SK-N-SH treated with all-trans-retinoic acid at 6 μM for 48 hours (cell line): ENCODE measurements around the gene RRAGB.

ENCODE experiments used
- ATAC-seq: fragments of 200-7000 bp; cut with Tn5 transposase; 3 replicates; pipeline ENCODE4 v1.9.1; 2020; ENCODE audit warnings: mild to moderate bottlenecking, moderate library complexity
- ARNTL ChIP-seq: fragments of 450-650 bp; formaldehyde crosslinking; IDR thresholded peaks from 2 replicates; pipeline ENCODE4 v1.5.0; 2020; ENCODE audit warnings: low read depth, mild to moderate bottlenecking, moderate library complexity, borderline replicate concordance
- CREB5 ChIP-seq: fragments of 250-450 bp; sonication (Bioruptor Pico); IDR thresholded peaks from 2 replicates; pipeline ENCODE4 v1.5.1; 2020; ENCODE audit warnings: low read depth, mild to moderate bottlenecking, moderate library complexity
- CSDC2 ChIP-seq: fragments of 250-450 bp; sonication (Bioruptor Pico); IDR thresholded peaks from 2 replicates; pipeline ENCODE4 v1.5.0; 2020; ENCODE audit warnings: mild to moderate bottlenecking, moderate library complexity
- ESRRG ChIP-seq: fragments of 250-450 bp; sonication (Bioruptor Pico); IDR thresholded peaks from 2 replicates; pipeline ENCODE4 v1.6.1; 2021; ENCODE audit warnings: mild to moderate bottlenecking
- GLIS3 ChIP-seq: fragments of 250-450 bp; sonication (Bioruptor Pico); IDR thresholded peaks from 2 replicates; pipeline ENCODE4 v1.5.0; 2020; ENCODE audit warnings: mild to moderate bottlenecking, moderate library complexity
- ISL1 ChIP-seq: fragments of 250-450 bp; sonication (Bioruptor Pico); IDR thresholded peaks from 2 replicates; pipeline ENCODE4 v2.1.2; 2022; ENCODE audit warnings: mild to moderate bottlenecking, moderate library complexity
- OSR1 ChIP-seq: fragments of 250-450 bp; sonication (Bioruptor Pico); IDR thresholded peaks from 2 replicates; pipeline ENCODE4 v1.8.0; 2022; ENCODE audit warnings: moderate library complexity, mild to moderate bottlenecking, inconsistent platforms
- PATZ1 ChIP-seq: fragments of 250-450 bp; sonication (Bioruptor Pico); IDR thresholded peaks from 2 replicates; pipeline ENCODE4 v1.8.0; 2020; ENCODE audit warnings: mild to moderate bottlenecking, moderate library complexity, borderline replicate concordance
- POU6F1 ChIP-seq: fragments of 250-450 bp; sonication (Bioruptor Pico); IDR thresholded peaks from 2 replicates; pipeline ENCODE4 v1.8.0; 2021; ENCODE audit warnings: low read depth, mild to moderate bottlenecking, moderate library complexity, borderline replicate concordance
- PPARA ChIP-seq: fragments of 250-450 bp; sonication (Bioruptor Pico); IDR thresholded peaks from 2 replicates; pipeline ENCODE4 v1.5.0; 2020; ENCODE audit warnings: mild to moderate bottlenecking, borderline replicate concordance
- RARB ChIP-seq: fragments of 250-450 bp; sonication (Bioruptor Pico); IDR thresholded peaks from 2 replicates; pipeline ENCODE4 v1.8.0; 2021; ENCODE audit warnings: mild to moderate bottlenecking, moderate library complexity
- SNAI2 ChIP-seq: fragments of 250-450 bp; sonication (Bioruptor Pico); IDR thresholded peaks from 2 replicates; pipeline ENCODE4 v1.5.0; 2020; ENCODE audit warnings: mild to moderate bottlenecking, moderate library complexity
- TCF4 ChIP-seq: fragments of 250-450 bp; sonication (Bioruptor Pico); IDR thresholded peaks from 2 replicates; pipeline ENCODE4 v1.8.0; 2021; ENCODE audit warnings: mild to moderate bottlenecking, moderate library complexity, borderline replicate concordance
- TOX ChIP-seq: fragments of 250-450 bp; sonication (Bioruptor Pico); IDR thresholded peaks from 2 replicates; pipeline ENCODE4 v1.8.0; 2021; ENCODE audit warnings: mild to moderate bottlenecking, moderate library complexity, borderline replicate concordance
- ZC3H10 ChIP-seq: fragments of 250-450 bp; sonication (Bioruptor Pico); IDR thresholded peaks from 2 replicates; pipeline ENCODE4 v1.5.1; 2021; ENCODE audit warnings: mild to moderate bottlenecking, moderate library complexity
- ZFP3 ChIP-seq: fragments of 250-450 bp; sonication (Bioruptor Pico); IDR thresholded peaks from 2 replicates; pipeline ENCODE4 v1.5.0; 2020; ENCODE audit warnings: mild to moderate bottlenecking, moderate library complexity
- ZFP30 ChIP-seq: fragments of 450-650 bp; formaldehyde crosslinking; IDR thresholded peaks from 2 replicates; pipeline ENCODE4 v1.5.0; 2022; ENCODE audit warnings: mild to moderate bottlenecking, moderate library complexity
- ZNF565 ChIP-seq: fragments of 450-650 bp; formaldehyde crosslinking; conservative IDR thresholded peaks from 2 replicates; pipeline ENCODE4 v1.5.0; 2020; ENCODE audit warnings: low read depth, mild to moderate bottlenecking, moderate library complexity
- ZNF70 ChIP-seq: fragments of 450-650 bp; formaldehyde crosslinking; IDR thresholded peaks from 2 replicates; pipeline ENCODE4 v1.5.0; 2020; ENCODE audit warnings: mild to moderate bottlenecking, moderate library complexity
- ZNF8 ChIP-seq: fragments of 450-650 bp; formaldehyde crosslinking; IDR thresholded peaks from 2 replicates; pipeline ENCODE4 v1.5.0; 2020; ENCODE audit warnings: mild to moderate bottlenecking, moderate library complexity
- TF ChIP-seq, protein P1 (sequence below): fragments of 250-450 bp; sonication (Bioruptor Pico); IDR thresholded peaks from 2 replicates; pipeline ENCODE4 v1.5.1; 2021; ENCODE audit warnings: mild to moderate bottlenecking, moderate library complexity
- TF ChIP-seq, protein P2 (sequence below): fragments of 250-450 bp; sonication (Bioruptor Pico); IDR thresholded peaks from 2 replicates; pipeline ENCODE4 v1.5.0; 2020; ENCODE audit warnings: mild to moderate bottlenecking, moderate library complexity

RRAGB gene

DNA sequence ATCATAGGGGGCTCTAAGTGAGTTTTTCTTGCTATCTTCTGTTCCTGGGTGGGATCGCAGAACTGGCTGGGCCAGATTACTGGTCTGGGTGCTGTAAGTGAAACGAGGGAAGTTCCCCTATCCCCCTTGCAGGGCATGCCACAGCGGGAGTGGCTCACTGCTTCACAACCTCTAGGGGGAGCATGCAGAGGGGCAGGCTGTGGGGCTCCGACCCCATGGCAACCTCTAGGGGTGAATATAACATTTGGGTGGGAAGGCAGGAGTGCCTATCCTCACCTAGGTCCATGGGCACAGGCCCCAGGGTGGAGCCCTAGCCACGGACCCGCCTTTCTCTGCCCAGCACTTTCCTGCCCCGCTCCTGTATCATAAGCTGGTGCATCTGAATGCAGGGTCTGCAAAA lies 1.7 kb upstream of the RRAGB start:
- ATAC-seq: no peak

GRCh38 chrX:55716937-55717336 lies 612 bp upstream of the RRAGB start:
- no peak for ATAC-seq
- no peak for TF ChIP-seq POU6F1 (CRISPR knock-in tag)
- TF ChIP-seq ZFP30 (CRISPR knock-in tag): no peak
- TF ChIP-seq OSR1 (CRISPR knock-in tag): no peak
- TF ChIP-seq ZNF8 (CRISPR knock-in tag): no peak
- TF ChIP-seq ZNF70 (CRISPR knock-in tag): no peak

More for the DNA sequence above, 1.7 kb upstream of the RRAGB start:
- TF ChIP-seq GLIS3 (CRISPR knock-in tag) (no peak), PATZ1 (no peak), CSDC2 (no peak), ZFP3 (CRISPR knock-in tag) (no peak), ISL1 (CRISPR knock-in tag) (no peak), TCF4 (CRISPR knock-in tag) (no peak), TOX (CRISPR knock-in tag) (no peak), ARNTL (CRISPR knock-in tag) (no peak), ZNF70 (CRISPR knock-in tag) (no peak), ZFP30 (CRISPR knock-in tag) (no peak), ZNF8 (CRISPR knock-in tag) (no peak), CREB5 (CRISPR knock-in tag) (no peak), POU6F1 (CRISPR knock-in tag) (no peak), SNAI2 (CRISPR knock-in tag) (no peak), ZNF565 (CRISPR knock-in tag) (no peak)
- TF ChIP-seq, protein P1, sequence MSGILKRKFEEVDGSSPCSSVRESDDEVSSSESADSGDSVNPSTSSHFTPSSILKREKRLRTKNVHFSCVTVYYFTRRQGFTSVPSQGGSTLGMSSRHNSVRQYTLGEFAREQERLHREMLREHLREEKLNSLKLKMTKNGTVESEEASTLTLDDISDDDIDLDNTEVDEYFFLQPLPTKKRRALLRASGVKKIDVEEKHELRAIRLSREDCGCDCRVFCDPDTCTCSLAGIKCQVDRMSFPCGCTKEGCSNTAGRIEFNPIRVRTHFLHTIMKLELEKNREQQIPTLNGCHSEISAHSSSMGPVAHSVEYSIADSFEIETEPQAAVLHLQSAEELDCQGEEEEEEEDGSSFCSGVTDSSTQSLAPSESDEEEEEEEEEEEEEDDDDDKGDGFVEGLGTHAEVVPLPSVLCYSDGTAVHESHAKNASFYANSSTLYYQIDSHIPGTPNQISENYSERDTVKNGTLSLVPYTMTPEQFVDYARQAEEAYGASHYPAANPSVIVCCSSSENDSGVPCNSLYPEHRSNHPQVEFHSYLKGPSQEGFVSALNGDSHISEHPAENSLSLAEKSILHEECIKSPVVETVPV (CRISPR knock-in tag): no peak
- TF ChIP-seq, protein P2, sequence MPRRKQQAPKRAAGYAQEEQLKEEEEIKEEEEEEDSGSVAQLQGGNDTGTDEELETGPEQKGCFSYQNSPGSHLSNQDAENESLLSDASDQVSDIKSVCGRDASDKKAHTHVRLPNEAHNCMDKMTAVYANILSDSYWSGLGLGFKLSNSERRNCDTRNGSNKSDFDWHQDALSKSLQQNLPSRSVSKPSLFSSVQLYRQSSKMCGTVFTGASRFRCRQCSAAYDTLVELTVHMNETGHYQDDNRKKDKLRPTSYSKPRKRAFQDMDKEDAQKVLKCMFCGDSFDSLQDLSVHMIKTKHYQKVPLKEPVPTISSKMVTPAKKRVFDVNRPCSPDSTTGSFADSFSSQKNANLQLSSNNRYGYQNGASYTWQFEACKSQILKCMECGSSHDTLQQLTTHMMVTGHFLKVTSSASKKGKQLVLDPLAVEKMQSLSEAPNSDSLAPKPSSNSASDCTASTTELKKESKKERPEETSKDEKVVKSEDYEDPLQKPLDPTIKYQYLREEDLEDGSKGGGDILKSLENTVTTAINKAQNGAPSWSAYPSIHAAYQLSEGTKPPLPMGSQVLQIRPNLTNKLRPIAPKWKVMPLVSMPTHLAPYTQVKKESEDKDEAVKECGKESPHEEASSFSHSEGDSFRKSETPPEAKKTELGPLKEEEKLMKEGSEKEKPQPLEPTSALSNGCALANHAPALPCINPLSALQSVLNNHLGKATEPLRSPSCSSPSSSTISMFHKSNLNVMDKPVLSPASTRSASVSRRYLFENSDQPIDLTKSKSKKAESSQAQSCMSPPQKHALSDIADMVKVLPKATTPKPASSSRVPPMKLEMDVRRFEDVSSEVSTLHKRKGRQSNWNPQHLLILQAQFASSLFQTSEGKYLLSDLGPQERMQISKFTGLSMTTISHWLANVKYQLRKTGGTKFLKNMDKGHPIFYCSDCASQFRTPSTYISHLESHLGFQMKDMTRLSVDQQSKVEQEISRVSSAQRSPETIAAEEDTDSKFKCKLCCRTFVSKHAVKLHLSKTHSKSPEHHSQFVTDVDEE (CRISPR knock-in tag): no peak

DNA sequence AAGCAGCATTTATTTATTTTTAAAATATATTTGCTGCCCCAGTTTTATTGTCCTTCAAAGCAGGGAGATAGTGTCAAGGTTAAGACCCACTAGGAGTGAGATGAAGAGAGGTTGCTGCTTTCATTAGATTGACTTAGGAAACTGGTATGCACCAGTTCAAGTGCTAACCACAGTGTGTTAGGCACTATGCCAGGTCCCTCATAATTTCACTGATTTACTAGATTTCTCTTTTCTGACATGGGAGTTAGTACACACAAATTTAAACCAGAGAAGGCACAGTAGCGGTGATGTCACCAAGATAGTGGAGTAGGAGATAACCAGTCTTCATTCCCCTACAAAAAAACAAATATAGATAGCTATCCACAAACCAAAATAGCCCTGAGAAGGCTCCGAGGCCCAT lies 14.3 kb downstream of the RRAGB start:
- no peak for ATAC-seq
- no peak for TF ChIP-seq ZNF8 (CRISPR knock-in tag)
- TF ChIP-seq PPARA: no peak
- no peak for TF ChIP-seq TOX (CRISPR knock-in tag)
- no peak for TF ChIP-seq OSR1 (CRISPR knock-in tag)
- TF ChIP-seq CREB5 (CRISPR knock-in tag): no peak
- TF ChIP-seq SNAI2 (CRISPR knock-in tag): no peak
- TF ChIP-seq GLIS3 (CRISPR knock-in tag): no peak
- TF ChIP-seq ZNF565 (CRISPR knock-in tag): no peak
- TF ChIP-seq ARNTL (CRISPR knock-in tag): no peak
- no peak for TF ChIP-seq TCF4 (CRISPR knock-in tag)
- no peak for TF ChIP-seq RARB (CRISPR knock-in tag)
- TF ChIP-seq ZFP30 (CRISPR knock-in tag): no peak
- TF ChIP-seq ESRRG: no peak
- TF ChIP-seq PATZ1: no peak
- TF ChIP-seq ZNF70 (CRISPR knock-in tag): no peak
- no peak for TF ChIP-seq ZC3H10
